Right hindlimb (tissue), 1 donor: Measurements from ENCODE around the gene CASP7.
"Not testable (repeated sequence)": the region's sequence is repeated elsewhere in the genome, so short reads cannot be mapped to it uniquely, and the experiment has no call there.

Experiments
- DNase-seq: peaks from one replicate; pipeline ENCODE4 v3.0.0-alpha.2; 2018

Gene CASP7

GRCh38 chr10:113754768-113755167 lies 75.1 kb downstream of the CASP7 start:
- DNase-seq: no peak

GRCh38 chr10:113756940-113757543 lies 77.3 kb downstream of the CASP7 start:
- DNase-seq: no peak

GRCh38 chr10:113762083-113762482 lies 82.4 kb downstream of the CASP7 start:
- DNase-seq: no peak

- DNase-seq: no peak
Measured at GRCh38 chr10:113764582-113764981, 84.9 kb downstream of the CASP7 start.

GRCh38 chr10:113765910-113766309 lies 86.2 kb downstream of the CASP7 start:
- no peak for DNase-seq

- DNase-seq: no peak
Measured at GRCh38 chr10:113767222-113767621, 87.5 kb downstream of the CASP7 start.

- DNase-seq: no peak
Measured at GRCh38 chr10:113770346-113770745, 90.6 kb downstream of the CASP7 start.

- not testable (repeated sequence) for DNase-seq
Measured at GRCh38 chr10:113771131-113771530, 91.4 kb downstream of the CASP7 start.

GRCh38 chr10:113775686-113776294 lies 96.1 kb downstream of the CASP7 start:
- no peak for DNase-seq

GRCh38 chr10:113776553-113776952 lies 96.8 kb downstream of the CASP7 start:
- DNase-seq: no peak
